Measurements from ENCODE around the gene PTP4A2.

PTP4A2 gene

DNA sequence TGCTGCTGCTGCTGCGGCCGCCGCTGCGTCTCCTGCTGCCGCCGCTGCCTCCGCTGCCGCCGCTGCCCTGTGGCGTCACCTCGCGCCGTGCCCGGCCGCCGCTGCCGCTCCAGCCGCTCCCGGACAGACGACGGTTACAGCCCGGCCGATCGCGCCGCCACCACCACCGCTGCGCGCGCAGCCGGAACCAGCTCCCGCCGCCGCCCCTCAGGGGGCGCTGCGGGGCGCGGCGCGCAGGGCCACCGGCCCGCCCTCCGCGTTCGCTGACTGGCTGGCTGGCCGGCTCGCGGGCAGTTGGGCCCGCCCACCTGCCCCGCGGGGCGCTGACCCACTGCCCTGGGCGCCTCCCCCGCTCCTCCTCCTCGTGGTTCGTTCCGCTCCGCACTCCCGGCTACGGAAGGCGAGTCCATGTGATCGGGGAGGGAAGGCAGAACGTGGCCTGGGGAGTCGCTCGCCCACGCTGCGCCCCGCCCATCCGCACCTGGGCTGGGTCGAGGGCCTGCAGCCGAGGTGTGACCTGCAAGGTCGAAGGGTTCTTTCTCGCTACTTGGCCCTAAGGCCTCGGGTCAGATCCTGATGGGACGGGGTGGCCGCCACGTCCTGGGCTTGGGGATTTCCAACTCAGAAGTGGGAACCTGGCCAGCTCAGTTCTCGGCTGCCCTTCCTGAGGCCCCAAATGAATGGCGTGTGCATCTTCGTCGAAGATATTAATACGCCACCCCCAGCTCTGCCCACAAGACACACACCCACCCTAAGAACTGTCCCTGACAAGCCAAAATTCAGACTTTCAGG is at the start of gene PTP4A2:
PTP4A2 (minus strand) TSS at position 185 of the 792 bp plus-strand sequence. CDS start 19,303 bp downstream, outside the sequence.
- peak; percentile 96 for DNase-seq (ENCODE audit: low spot score)

DNA sequence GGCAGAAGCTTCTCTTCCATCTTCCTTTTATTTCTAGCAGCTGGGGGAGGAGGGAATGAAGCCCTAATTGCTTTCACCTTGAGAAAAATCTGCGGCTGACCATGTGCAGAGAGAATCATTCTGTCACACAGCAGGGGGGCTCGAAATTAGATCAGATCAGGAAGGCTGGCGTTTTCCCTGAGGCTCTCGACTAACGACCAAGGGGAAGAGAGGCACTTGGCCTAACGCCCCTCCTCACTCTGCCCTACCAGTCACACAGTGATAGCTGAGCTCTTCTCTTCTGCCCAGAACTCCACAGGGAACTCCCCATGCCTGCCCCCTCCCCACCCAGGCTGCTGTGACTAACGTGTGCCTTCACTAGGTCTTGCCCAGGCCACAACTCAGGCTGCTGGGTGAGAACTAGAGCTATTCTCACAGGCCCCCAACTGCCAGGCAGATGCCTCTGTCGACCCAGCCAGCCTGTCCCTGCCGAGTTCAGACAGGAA is 49.0 kb upstream of the PTP4A2 start:
- DNase-seq (ENCODE audit: low spot score), result no peak

DNA sequence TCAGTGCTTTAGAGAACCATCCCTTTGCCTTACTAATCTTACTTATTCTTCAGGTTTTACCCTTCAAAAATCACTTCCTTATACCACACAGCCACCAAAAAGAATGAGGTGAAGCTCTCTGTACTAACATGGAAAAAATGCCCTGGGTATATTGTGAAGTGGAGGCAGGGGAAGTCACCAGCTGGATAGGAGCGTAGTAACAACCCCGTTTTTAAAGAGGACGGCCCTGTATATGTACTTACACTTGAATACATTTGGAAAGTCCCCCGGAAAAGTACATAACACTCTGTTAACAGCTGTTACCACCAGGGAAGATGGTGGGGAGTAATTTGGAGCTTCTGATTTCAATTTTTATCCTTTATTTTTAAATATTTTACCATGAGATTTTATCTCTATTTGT is 47.3 kb upstream of the PTP4A2 start:
- DNase-seq (ENCODE audit: low spot score), result no peak

DNA sequence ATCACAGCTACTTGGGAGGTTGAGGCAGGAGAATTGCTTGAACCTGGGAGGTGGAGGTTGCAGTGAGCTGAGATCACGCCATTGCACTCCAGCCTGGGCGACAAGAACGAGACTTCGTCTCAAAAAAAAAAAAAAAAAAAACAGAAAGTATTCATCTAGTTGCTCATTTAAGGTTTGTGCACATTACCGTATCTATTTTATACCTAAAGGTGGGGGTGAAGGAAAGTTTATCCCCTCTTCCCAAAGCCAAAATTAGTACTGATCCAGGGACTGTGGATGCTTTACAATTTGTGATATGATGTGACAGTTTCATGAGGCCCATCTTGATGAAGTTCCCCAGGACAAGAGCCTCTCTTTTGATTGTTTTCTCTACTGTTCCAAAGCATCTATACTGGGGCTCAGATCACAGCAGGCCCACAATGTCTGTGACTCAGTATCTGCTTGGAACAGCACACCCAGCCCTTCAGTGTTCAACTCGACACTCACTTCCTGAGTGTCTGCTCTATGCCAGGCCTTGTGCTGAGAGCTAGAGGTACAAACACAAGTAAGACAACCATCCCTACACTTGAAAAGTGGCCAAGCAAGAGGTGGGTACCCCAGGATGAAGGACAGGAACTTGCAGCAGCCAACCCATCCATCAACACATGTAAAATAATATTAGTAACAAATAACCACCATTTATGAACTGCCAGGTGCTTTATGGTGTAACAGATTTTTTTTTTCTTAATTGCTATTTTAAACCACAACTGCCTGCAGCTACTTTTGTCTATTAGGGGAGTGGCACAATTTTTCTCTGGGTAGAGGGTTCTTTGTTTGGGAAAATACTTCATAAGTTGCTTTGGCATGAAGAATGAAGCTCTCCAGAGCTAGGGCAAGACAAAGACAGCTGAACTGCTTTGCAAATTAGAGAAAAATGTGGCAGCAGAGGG is 46.5 kb upstream of the PTP4A2 start:
- no peak for DNase-seq (ENCODE audit: low spot score)

DNA sequence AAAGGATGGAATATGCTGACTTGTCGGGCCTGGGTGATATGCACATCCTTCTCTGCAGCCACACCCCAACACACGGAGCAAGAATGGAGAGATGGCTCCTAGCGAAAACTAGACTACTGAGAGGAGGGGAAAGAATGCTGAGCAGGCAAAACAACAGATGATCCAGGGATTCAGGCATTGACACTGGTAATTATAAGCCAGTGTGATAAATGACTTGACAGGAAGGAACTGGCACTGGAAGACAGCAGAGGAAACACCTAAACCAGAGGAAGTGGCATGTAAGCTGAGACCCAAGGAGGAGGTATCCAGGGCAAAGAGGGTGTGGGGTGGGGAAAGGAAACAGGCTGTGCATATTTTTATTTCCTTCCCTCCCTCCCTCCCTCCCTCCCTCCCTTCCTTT is 43.8 kb upstream of the PTP4A2 start:
- DNase-seq (ENCODE audit: low spot score), result no peak

DNA sequence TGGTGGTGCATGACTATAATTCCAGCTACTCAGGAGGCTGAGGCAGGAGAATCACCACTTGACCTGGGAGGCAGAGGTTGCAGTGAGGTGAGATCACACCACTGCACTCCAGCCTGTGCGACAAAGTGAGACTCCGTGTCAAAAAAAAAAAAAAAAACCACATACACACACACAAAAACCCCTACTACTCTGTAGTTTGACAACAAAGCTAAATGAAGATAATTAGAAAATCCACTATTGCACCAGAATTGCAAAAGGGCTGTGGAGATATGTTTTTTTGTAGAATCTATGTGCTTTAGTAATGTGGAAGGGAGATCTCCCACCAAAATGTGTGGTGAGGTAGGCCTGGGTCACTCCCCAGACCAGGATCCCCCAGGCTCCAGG is 43.3 kb upstream of the PTP4A2 start:
- DNase-seq (ENCODE audit: low spot score), result no peak

DNA sequence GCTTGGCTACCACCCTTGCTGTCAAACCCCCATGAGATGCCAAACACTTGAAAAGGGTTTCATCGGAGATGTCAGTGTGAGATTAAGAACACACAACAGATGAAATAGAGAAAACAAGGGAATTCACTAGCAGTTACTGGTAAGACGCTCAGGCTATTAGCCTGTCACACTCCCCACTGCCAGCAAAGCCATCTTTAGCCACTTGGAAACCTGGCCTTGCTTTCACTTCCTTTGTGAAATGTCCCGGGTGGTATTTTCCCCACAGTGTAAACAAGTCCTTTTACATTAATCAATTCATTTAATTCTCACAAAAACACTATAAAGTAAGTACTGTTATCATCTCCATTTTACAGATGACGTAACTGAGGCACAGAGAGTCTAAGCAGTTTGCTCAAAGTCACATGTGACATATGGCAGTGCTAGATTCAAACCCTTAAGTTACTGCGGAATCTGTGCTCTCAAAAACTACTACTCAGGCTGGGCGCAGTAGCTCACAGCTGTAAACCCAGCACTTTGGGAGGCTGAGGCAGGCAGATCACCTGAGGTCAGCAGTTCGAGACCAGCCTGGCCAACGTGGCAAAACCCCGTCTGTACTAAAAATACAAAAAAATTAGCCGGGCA is 42.8 kb upstream of the PTP4A2 start:
- no peak for DNase-seq (ENCODE audit: low spot score)

DNA sequence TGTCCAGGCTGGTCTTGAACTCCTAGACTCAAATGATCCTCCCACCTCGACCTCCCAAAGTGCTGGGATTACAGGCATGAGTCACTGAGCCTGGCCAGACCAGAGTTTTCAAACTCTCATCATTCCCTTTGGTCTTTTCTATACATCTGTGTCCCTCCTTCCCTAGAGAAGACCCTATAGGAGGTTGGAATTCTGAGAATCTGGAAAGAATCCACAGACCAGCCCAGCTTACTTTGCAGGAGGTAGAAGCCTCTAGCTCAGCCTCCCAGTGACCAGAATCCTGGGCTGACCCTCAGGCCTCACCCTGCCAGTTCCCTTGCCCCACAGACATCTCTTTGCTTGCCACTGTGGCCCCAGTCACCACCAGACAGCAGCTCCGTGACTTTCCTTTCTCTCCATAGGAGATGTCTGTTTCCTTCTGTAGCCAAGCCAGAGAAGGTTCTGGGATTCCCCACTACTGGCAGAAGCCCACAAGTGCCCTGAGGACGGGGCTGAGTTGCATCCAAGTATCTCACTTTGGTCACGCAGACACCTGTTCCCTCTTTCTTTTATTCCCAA is 40.8 kb upstream of the PTP4A2 start:
- DNase-seq (ENCODE audit: low spot score), result no peak

DNA sequence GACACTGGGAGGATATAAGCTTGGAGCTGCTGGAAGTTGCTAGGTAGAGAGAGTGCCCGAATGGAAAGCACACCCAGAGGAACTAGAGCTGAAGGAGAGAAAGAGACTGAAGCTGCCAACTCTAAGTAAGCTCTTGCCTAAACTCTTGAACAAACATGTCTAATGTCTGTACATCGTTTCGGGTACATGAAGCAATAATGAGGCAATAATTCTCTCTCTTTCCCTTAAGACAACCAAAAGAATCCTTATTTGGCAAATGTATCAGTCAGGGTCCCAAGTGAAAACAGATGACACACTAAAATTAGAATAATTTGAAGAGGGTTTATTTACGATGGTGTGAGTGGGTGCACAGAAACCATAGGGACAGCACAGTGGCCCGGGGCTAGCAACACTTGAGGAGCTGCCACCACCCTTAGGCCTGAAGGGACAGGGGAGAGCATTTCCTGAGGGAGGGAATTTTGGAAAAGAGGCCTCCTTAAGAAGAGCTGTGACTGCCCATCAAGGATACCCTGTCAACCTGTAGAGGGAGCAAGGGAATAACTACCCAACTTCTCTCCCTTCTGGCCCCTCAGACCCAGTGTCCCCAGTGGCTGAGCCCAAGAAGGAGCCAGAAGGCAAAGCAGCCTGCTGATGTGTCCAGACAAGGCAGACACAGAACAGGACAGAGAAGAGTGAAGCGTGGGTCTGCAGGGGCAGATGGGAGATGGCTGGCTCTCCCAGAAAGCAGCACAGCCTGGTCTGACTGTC is 39.4 kb upstream of the PTP4A2 start:
- no peak for DNase-seq (ENCODE audit: low spot score)

DNA sequence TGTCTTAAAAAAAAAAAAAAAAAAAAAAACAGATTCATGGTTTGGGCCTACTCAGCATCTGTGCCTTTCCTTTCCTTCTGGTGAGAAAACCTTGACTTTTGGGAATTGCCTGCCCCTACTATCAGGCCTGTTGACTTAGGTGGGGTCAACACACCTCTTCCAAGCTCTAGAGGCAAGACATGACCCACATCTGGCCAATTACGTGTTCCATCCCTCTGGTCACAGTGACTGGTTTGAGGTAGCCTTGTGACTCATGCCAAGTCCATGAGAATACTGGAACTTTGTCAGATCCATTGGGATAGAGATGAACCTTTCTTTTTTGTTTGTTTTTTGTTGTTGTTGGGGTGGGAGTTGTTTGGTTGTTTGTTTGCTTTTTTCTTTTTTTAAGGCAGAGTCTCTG is 38.2 kb upstream of the PTP4A2 start:
- no peak for DNase-seq (ENCODE audit: low spot score)

DNA sequence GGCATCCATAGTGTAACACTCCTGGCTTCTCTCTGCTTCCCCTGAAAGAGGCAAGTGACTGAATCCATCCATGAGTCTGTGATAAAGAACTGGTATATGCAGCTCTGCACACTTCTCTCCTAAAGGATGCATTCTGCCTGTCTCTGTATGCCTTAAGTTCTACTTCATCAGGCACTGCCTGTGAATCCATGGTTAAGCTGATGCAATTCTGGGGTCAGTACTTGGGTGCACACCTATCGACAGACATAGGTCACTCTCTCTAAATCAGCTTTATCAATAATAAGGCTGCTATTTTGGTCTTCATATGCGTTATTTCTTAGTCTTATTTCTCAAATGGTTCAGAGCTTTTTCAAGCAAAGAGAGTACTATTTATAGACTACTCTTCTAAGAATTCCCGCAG is 32.7 kb upstream of the PTP4A2 start:
- no peak for DNase-seq (ENCODE audit: low spot score)

DNA sequence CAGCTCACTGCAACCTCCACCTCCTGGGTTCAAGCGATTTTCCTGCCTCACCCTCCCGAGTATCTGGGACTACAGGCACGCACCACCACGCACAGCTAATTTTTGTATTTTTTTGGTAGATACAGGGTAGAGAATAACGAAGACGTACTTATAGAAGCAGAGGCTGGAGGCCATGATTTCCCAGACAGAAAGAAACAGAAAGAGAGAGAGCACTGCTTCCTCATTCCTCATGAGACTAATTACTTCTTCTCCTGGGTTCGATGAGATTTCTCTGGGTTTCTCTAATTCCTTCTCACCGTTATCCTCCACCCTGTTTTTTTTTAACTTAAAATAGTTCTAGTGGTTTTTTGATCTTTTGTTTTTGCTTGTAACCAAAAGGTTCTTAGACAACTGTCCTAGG is 23.4 kb upstream of the PTP4A2 start:
- no peak for DNase-seq (ENCODE audit: low spot score)

DNA sequence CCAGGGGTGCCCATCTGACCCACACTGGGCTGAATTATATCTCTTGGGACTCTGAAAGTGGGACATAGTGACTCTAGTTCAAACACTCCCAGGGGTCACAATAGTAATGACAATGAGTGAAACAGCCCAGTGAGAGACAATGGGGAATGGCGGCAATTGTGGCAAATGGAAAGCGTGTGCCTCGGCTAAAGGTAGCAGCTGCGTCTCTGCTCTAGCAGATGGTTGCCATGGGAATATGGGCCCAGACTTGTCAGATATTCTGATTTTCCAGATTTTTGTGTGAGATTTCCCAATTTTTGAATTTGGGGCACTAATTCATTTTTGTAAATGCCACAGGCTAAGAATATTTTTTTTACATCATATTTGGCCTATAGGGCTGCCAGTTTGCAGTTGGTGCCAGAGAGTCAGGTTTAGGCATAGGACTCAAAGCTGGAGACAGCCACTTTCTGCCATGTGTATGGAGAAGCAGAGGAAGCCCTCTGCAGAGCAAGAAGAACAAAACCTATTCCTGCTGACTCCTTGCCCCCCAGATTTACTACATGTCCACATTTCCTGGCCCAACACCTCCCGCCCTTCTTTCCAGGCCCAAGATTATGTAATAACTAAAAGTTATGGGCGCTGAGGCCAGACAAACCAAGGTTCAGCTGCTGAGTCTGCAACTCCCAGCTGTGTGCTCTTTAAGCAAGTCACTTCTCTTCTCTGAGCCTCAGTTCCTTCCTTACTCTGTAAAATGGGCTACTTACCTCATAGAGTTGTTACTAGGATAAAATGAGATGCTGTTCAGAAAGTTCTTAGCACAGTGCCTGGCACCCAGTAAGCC is 21.6 kb upstream of the PTP4A2 start:
- DNase-seq (ENCODE audit: low spot score), result no peak

DNA sequence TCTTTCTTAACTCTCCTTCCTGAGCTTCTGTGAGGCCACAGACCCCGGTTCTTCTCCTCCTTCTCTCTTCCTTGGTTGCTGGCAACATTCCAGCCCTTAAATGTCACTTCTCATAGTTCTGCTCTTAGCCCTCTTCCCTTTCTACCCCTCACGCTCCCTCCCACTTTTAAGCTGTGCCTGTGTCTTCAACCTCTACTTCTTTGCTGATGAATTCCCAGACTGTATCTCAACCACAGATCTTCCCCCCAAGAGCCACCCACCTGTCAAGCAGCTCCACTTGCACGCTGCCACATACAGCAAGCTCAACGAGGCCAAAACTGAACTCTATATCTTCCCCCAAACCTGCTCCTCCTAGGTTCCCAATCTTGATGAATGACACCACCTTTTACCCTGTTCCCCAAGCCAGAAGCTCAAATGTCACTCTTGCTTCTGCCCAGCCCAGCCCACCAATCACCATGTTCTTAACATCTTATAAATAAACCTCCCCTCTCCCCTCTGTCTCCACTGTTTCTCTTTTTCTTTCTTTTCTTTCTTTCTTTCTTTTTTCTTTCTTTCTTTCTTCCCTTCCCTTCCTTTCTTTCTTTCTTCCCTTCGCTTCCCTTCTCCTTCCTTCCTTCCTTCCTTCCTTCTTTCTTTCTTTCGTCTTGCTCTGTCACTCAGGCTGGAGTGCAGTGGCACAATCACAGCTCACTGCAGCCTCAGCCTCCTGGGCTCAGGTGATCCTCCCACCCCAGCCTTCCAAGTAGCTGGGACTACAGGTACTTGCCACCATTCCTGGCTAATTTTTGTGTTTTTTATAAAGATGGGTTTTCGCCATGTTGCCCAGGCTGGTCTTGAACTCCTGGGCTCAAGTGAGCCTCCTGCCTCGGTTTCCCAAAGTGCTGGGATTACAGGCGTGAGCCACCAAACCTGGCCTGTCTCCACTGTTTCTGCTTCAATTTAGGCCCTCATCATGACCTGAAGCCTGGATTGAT is 19.8 kb upstream of the PTP4A2 start:
- peak; percentile 61 for DNase-seq (ENCODE audit: low spot score)

DNA sequence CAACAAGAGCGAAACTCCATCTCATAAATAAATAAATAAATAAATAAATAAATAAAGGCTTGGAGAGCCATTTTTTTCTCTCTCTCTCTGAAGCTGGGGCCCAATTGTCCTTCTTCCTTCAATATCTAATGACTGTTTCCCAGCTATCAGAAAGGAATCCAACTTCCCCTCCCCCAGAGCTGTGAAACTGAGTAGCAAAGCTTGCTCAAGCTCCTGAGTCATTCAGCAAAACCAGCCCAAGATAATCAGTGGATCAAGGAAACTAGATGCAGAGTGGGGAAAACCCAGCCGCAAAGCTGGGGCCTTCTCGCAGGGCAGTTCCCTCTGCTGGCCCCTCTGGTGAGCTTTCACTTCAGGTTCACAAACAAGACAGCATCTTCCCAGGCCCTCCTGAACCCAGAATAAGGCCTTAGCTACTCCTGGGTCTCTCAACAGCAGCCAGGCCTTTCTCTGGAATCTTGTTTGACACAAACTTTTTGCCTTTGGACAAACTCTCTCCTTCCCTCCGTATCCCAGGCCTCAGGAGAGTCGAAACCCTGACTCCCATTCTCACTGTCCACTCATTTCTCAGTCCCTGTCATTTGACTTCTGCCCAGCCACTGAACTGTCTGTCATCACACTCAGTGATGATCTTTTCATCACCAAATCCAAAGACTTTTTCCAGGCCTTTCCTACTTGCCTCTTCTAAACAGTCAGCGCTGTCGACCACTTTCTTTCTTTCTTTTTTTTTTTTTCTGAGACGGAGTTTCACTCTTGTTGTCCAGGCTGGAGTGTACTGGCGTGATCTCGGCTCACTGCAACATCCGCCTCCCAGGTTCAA is 18.0 kb upstream of the PTP4A2 start:
- peak; percentile 79 for DNase-seq (ENCODE audit: low spot score)

DNA sequence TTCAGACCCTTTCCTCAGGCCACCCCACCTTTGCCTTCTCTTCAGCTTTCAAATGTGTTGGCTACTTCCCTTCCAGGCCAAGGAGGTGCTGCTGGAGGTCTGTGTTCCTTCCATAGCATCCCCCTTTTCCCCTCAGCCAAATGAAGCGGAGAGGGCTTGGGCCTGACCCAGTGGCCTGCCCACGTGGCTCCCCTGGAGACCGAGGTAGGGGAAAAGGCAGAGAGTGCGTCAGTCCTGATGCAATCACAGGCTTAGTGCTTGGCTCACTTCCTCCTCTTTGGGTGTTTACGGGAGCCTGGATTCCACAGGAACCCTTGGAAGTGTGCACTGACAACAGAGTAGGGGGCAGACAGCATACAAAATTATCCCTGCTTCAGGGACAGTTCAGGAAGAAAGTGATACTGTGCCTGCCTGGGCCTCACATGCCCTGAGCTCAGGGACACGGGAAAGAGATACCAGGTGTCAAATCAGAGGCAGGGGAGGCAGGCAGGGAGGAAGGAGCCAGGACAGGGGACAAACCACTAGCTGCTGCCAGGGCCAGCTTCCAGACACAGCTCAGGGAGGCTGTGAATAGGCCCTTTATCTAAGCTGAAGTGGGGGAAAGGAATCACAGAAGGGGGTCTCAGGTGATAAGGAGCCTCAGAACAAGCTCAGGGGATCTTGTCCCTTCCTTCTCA is 16.6 kb upstream of the PTP4A2 start:
- peak; percentile 68 for DNase-seq (ENCODE audit: low spot score)

DNA sequence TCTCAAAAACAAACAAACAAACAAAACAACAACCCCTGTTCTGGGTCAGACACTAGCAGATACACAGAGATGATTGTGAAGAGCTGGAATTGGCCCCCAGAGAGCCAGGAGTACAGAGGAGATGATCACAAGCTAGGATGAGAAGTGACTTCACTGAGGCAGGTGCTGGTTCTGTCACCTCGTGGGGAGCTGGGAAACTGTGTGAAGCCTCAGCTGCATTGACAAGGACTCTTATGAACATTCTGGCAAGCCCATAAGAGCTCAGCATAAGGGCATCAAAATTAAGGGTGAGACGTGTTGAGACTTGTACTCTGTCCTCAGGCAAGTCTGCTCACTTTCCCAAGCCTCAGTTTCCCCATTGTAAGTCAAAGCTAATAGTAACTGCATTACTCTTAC is 14.7 kb upstream of the PTP4A2 start:
- DNase-seq (ENCODE audit: low spot score), result no peak

DNA sequence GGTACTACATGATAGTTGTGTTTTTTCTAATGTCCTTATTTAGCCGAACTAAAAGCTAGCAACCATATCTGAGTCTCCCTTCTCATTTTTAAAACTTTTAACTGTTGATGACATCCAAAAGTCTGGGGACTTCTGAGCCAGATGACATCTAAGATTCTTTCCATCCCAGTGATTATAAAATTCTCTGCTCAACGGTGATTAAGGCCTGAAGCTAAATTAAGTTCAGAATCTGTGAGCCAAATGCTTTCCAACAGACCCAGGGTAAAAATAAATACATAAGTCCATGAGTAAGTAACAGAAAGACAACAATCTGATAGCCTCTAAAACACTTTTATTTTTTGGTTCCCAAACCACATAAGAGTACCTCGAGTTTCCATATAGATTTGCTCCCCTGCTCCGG is 13.1 kb upstream of the PTP4A2 start:
- DNase-seq (ENCODE audit: low spot score), result no peak

Data from pons (tissue), 1 donor.